Tongue (tissue), 2 donors: ENCODE results near the gene FKBP10. TPM values are rescaled to one million over a fixed set of nuclear protein-coding genes. Genes with fewer than 3 reads are reported as not detected.
"Not testable (repeated sequence)": the region's sequence is repeated elsewhere in the genome, so short reads cannot be mapped to it uniquely, and the experiment has no call there.

Experiments
- DNase-seq: peaks from one replicate; pipeline ENCODE4 v3.0.0-alpha.2; 2015
- total RNA-seq: library from RNA; depleted of rRNA; stranded (reverse); fragments of >200 nt; gene quantifications from one replicate; pipeline ENCODE4 v1.2.3, GENCODE V29; 2014

Gene FKBP10, protein sequence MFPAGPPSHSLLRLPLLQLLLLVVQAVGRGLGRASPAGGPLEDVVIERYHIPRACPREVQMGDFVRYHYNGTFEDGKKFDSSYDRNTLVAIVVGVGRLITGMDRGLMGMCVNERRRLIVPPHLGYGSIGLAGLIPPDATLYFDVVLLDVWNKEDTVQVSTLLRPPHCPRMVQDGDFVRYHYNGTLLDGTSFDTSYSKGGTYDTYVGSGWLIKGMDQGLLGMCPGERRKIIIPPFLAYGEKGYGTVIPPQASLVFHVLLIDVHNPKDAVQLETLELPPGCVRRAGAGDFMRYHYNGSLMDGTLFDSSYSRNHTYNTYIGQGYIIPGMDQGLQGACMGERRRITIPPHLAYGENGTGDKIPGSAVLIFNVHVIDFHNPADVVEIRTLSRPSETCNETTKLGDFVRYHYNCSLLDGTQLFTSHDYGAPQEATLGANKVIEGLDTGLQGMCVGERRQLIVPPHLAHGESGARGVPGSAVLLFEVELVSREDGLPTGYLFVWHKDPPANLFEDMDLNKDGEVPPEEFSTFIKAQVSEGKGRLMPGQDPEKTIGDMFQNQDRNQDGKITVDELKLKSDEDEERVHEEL
- total RNA-seq = 84.5 TPM

DNA sequence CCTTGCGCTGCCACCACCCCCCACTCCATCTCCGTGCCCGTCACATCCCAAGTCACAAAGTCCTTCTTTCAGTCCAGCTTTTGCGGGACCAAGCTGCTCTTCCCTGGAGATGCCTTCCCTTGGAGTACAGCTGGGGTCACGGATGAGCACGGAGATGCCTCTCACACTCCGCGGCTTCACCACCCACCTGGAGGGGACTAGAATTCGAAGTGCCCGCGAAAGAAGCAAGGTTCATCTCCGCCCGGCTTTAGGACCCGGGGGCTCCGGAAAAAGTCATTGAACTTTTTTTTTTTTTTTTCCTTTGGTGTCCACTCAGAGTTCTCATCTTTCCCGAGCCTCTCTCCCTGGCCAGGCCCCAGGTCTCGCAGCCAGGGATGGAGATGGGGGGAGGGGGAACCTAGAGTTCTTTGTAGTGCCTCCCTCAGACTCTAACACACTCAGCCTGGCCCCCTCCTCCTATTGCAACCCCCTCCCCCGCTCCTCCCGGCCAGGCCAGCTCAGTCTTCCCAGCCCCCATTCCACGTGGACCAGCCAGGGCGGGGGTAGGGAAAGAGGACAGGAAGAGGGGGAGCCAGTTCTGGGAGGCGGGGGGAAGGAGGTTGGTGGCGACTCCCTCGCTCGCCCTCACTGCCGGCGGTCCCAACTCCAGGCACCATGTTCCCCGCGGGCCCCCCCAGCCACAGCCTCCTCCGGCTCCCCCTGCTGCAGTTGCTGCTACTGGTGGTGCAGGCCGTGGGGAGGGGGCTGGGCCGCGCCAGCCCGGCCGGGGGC is at the start of gene FKBP10:
TSS of gene FKBP10 (plus strand) at position 624 of the 771 bp plus-strand sequence. CDS start at position 655, 31 bp downstream.
- peak; percentile 94 for DNase-seq

DNA sequence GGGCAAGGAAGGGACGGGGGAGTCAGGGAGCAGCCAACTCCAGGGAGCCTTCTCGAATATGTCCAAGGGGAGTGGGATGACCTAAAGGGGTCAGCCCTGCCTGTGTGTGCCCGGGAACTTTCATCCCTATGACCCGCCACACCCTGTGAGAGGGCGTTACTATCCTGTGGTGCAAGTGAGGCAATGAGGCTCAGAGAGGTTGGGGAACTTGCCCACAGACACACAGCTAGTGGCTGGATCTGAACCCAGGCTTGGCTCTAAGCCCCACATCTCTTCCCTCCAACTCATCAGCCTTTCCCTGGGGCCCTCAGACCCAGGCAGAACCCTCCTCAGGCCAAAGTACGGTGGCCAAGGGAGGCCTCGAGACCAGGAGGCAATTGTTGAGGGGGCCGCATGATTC is 49.5 kb upstream of the FKBP10 start:
- no peak for DNase-seq

DNA sequence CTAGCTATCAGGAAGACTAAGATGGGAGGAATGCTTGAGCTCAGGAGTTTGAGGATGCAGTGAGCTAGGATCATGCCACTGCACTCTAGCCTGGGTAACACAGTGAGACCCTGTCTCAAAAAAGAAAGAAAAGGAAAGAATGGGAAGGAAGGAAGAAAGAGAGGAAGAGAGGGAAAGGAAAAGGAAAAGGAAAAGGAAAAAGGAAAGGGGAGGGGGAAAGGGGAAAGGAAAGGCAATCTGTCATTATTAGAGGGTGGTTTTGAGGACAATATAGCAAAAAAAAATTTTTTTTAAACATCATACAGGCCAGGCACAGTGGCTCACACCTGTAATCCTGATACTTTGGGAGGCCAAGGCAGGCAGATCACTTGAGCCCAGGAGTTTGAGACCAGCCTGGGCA is 46.7 kb upstream of the FKBP10 start:
- no peak for DNase-seq

DNA sequence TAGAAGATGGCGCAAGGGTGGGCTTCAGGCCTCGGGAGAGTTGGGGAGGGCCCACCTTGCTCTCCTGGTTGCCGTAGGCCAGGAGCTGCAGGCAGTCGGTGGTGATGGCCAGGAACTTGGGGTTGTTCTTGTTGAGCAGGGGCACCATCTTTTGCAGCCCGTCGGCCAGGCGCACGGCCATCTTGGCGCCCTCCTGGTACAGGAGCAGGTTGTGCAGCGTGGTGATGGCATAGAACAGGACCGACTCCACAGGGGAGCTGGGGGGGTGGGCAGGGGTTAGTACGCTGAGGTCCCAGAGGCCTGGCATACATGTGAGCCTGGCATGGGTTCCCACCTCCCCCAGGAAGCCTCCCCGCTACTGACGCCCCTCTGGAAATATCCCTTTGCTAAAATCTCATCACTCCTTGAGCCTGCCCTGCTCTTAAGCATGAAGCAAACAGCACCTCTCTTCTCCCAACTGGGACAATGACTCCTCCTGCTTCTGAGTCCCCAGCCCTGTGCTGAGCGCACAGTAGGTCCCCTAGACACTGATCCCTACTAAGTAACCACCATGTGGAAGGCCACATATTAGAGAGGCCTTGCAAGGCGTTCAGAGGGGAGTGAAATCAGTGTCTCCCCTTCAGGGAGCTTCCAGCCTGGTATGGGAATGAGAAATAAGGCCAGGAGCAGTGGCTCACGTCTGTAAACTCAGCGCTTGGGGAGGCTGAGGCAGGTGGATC is 45.3 kb upstream of the FKBP10 start:
- DNase-seq = no peak

DNA sequence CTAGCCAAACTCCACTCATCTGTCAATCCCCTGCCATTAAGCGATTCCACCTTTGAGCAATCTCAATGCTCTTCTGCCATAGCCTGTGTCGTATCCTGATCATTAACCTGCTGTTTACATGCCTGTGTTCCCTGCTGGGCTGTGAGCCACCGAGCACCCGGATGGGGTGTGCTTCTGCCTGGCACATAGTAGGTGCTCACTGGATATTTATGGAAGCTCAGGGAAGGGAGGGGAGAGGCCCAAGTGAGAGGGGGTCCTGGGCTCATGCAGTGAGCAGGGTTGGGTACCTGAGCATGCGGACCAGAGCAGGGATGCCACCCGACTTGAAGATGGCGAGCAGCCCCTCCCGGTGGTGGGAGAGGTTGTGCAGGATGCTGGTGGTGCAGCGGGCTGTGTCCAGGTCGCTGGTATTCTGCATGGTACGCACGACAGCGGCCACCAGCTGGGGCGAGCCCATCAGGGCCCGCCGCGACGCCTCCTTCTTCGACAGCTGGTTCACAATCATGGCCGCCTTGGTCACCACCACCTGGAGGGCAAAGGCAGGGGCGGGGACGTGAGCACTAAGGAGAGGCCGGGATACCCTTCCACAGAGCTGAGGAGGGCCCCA is 44.0 kb upstream of the FKBP10 start:
- DNase-seq = no peak

DNA sequence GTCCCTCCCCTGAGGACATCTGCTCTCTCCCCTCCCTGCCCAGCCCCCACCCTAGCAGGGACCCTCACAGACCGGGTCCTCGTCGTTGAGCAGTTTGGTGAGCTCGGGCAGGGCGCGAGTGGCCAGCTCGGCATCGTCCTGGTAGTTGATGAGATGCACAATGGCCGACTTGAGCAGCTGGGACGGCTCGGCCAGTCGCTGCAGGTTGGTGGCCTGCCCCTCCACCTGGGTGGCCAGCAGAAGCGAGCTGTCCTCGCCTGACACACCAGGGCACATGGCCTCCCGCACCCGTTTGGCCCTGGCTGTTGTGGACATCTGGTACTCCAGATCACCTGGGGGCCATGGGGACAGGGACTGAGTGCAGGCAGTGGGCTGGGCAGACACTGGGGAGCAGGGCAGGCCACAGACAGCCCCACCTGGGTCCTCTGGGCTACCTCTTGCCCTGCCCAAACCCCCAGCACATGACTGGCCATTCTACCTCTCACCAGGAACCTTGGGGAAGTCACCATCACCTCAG is 43.4 kb upstream of the FKBP10 start:
- no peak for DNase-seq

DNA sequence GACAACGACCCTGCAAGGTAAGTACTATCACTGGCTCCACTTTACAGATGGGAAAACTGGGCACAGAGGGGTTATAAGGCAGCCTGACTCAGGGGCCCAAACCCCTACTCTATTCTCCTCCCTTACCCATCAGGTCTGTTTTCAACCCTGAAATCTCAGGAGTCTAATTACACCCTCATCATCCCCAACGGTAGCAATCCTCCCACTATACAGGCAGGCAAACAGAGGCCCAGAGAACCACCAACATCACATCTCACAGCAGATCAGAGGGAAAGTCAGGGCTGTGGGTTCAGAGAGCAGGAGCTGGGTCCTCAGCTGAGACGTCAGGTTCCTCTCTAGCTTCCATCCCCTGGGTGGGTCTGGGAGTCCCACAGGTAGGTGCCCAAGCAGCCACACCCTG is 42.8 kb upstream of the FKBP10 start:
- DNase-seq = no peak

DNA sequence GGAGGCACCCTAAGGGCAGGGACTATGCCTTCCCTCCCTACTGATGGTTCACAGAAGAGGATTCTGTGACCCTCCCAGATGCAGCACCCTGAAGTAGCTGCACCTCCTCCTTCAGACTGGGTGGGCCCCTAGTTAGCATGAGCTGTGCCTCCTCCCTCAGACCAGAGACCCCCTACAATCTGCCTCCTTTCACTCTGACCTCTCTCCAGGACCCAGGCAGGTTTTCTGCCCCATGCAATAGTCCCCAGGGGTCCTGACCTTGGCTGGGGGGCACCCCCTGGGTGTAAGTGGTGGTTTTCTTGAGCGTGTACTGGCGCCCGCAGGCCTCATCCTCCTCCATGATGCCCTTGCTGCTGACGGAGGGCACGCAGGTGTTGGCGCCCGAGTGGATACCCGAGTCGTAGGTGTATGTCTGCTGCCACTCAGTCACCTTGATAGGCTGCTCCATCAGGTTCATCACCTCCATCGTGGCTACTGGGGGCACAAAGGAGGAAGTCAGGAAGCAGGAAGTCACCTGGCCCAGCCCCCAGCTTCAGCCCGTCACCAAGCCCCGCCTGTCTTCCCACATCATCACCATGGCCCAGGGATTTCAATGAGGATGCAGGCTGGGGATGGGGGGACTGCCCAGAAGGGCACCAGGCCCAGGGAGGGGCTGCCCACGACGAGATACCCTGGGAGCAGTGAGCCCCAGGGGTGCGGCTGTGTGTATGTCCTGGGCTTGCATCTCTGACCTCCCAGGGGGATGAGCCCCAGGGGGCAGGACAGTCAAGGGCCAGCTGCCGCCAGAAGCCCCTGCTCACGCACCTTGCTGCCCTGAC is 41.2 kb upstream of the FKBP10 start:
- DNase-seq = no peak

DNA sequence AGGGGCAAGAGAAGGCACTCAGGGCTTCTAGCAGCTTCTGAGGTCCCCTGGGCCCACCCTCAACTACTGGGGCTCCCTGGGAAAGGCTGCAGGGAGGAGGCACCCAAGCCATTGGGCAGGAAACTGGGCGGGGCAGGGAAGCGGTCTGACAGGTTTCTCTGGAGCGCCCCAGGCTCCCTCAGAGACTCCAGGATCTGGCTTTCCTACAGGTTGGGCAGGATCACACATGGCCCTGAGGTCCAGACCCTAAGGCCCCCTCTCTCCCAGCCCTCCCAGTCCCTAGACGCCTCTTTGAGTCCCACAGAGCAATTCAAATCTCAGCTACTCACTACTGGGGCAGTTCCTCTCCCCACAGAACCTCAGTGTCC is 40.6 kb upstream of the FKBP10 start:
- peak; percentile 49 for DNase-seq

DNA sequence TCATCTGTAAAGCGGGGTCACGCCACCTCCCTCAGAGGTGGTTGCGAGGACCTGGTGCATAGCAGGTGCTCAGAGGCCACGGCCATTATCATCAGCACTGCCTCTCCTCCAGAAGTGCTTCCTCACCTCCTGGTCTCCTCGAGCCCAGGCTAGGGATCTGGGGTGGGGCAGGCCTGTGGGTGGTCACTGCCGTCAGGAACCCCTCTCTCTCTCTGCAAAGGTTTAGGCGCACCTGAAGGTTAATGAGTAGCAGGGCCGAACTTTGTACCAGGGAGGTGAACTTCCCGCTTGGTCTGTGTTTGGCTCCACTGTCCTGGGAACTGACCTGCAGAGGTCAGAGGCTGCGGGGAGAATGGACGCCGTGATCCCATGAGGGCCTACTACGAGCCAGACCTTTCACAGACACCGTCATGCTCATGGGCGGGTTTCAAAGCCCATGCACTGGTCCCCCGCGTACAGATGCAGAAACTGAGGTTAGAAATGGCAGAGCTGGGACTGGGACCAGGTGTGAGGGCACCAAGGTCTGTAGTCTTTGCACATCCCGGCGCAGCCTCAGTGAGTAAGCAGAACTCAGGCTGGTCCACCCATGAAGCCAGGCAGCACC is 40.1 kb upstream of the FKBP10 start:
- DNase-seq = no peak

DNA sequence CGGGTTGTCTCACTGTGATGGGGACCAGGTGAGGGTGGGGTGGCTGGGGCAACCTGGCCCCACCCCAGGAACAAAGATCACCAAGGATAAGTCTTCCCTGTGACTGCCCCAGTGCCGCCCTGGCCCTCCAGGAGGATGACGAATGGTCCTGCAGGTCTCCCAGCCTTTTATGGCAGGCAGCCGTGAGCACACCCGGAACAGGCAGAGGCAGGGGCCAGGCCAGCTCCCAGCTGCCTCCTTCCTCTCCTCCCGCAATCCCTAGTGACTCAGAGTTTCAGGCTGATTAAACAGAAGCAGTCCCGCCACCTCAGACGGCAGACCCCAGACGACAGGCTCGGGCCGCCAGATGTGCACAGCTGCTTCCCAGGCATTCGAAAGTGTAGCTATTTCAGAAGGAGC is 39.6 kb upstream of the FKBP10 start:
- peak; percentile 82 for DNase-seq

DNA sequence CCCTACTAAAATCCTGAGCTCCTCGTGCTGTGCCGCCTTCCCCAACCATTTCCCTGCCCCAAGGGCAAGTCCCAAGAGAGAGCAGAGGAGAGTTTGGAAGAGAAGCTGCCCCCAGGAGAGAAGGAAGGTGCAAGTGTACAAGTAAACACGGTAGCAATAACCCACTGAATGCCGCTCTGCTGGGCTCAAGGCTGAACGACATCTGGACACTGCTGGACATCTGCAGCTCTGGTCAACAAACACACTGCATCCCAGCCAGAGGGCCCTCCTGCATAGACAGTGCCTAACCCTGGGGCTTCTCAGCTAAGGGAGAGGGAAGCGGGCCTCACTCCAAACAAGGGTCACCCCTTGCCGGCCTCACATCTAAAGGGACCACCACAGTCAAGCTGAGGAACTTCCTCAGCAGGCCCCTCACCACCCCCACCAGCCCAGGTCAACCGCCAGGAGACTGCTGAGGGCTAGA is 39.0 kb upstream of the FKBP10 start:
- no peak for DNase-seq

DNA sequence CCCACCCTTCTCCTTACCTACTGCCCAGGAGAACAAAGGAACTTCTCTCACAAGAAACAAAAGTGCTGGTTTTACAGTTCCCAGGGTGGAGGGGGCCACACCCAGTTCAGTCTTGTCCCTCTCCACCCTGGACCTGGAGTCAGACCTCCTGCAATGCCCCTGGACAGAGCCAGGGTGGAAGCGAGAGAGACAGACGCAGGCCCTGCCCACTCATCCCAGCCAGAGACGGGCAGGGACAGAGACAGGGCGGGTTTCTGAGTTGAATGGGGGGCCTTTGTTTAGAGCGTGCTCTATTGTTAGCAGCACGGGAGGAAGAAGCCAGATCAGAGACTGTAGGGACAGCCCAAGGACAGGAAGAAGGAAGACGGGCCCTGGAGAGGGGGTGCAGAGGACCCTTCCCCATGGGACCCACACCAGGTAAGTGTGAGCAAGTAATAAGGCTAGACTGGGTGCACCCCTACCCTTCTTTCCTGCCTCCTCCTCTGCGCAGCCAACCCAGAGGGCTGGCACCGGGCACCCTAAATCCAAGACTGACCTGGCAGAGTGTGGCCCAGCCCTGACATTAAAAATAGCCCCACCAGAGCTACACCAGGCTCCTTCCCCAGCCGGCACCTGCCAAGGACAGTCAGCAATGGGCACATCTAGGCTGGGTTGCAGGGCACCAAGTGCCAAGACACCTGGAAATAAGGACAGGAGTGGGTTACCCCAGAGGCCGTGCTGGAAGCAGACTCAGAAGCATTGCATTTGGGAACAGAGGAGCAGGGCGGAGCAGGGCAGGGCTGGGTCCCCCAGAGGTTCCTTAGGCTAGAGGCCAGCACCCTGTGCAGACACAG is 37.2 kb upstream of the FKBP10 start:
- DNase-seq = no peak

DNA sequence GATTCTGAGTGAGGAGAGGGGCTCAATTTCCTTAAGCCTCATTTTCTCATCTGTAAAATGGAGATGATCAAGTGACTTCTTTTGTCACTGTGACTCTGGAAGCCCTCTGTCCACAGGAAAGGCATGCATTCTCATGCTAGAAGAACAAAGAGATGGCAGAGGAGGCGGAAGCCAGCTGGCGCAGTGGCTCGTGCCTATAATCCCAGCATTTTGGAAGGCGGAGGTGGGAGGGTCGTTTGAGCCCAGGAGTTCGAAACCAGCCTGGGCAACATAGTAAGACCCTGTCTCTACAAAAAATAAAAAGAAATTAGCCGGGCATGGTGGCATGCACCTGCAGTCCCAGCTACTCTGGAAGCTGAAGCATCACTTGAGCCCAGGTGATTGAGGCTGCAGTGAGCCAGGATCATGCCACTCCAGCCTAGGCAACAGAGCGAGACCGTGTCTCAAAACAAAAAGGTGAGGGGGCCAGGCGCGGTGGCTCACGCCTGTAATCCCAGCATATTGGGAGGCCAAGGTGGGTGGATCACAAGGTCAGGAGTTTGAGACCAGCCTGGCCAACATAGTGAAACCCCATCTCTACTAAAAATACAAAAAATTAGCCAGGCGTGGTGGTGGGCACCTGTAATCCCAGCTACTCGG is 36.4 kb upstream of the FKBP10 start:
- not testable (repeated sequence) for DNase-seq

DNA sequence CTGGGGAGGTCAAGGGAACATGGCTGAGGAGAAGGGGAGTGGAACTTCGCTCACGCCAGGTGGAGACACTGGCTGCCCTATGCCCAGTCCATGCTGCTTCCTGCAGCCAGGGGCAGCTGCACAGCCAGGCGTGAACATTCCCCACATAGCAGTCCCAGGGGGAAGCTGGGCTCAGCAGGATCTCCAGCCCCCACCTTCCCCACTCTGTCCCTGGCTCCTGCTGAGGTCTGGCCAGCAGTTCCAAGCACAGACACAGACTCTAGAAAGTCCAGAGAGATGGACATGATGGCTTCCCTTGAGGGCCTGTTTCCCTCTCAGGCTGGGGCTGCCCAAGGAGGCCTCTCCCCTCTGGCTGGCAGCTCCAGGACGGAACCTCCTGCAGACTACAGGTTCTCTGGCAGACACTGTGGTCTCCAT is 35.6 kb upstream of the FKBP10 start:
- DNase-seq = peak; percentile 79

DNA sequence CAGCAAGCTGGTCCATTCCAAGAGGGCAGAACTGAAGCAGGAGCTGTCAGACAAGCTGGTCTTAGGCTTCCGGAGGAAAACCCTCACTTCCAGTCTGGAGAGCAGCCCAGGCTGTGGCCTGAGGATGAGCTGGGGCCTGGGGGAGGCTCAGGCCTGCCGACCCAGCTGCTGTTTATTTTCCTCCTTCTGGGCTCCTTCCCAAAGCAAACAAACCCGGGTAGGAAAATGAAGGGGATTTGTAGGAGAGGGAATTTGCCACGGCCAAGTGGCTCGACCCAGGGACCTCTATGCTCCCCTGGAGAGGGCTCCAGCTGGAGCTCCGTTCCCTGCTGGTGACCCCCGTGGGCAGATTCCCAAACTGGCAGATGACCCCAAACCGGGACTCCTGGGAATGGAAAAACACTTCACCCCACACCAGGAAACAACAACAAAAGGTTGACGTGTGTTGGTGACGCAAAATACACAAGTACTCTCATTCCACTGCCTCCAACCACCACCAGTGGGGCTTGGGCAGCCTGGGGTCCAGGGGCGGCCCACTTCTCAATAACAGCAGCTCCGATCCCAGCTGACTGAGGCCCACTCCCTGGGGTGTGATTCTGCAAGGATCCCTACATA is 35.1 kb upstream of the FKBP10 start:
- DNase-seq = peak; percentile 94

DNA sequence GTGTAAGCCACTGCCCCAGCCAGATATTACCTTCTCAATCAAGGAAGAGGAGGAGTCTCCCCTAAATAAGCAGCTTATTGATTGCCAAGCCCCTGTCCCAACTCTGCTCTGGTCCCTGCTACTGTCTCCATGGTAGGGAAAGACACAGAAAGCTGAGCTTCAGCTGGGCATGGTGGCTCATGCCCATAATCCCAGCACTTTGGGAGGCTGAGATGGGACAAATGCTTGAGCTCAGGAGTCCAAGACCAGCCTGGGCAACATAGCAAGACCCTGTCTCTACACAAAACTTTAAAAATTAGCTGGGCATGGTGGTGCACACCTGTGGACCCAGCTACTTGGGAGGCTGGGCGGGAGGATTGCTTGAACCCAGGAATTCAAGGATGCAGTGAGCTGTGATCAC is 32.9 kb upstream of the FKBP10 start:
- DNase-seq = no peak

DNA sequence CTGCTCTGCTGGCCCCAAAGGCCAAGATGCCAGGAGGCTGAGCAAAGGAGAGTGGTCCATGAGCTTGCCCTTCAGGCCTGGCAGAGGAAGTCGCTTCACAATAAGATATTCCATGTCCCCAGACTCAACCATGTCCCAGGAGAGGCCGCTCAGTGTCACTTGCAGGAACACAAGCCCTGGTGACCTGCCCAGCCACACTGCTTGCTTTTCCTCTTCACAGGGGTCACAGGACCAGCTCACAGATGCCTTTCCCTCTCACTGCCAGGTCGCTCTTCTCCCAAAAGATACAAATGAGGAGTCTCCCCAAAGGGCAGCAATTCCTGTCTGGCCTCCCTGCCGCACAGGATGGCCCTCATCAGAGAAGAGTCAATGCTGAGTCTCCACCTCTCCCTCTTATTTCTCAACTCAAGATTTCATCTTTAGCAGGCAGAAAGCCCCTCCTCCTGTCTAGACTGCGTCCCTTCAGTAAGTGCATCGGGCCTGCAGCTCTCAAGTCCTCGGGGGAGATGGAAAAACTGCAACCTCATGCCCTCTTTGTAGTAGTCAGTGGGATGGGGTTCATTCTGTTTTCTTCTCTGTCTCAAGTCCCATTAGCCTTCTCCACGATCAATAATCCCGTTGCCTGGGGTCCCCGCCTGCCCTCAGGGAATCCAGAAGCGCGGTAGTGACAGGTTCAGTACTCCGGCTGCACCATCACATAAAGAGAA is 31.2 kb upstream of the FKBP10 start:
- DNase-seq = no peak
